Activated naive CD4-positive, alpha-beta T cell treated with anti-CD3 and anti-CD28 coated beads, Interleukin-2, amount 10 ng/mL, durations not matched to agents 7 days and 5 days (primary cell): ENCODE measurements around the gene CES2.
"Not testable (repeated sequence)": the region's sequence is repeated elsewhere in the genome, so short reads cannot be mapped to it uniquely, and the experiment has no call there.

Experiments
- CTCF ChIA-PET: fragments of 350-600 bp; sonication (Branson Sonifier 250); formaldehyde crosslinking; loops from one replicate; lab custom pipeline; 2021; ENCODE audit warnings: antibody characterized with exemption; lab: Charles Lee
- DNase-seq: peaks from one replicate; pipeline ENCODE4 v3.0.0-alpha.2; 2020
- H3K27ac Mint-ChIP-seq: one replicate; pipeline ENCODE4 v1.8.0; 2021; ENCODE audit warnings: mild to moderate bottlenecking, moderate library complexity, mixed read lengths
- H3K27me3 Mint-ChIP-seq: one replicate; pipeline ENCODE4 v1.8.0; 2021; ENCODE audit warnings: mild to moderate bottlenecking, mixed read lengths
- H3K36me3 Mint-ChIP-seq: one replicate; pipeline ENCODE4 v1.8.0; 2021; ENCODE audit warnings: mixed read lengths
- H3K4me1 Mint-ChIP-seq: one replicate; pipeline ENCODE4 v1.8.0; 2021; ENCODE audit warnings: mixed read lengths
- H3K4me3 Mint-ChIP-seq: one replicate; pipeline ENCODE4 v1.8.0; 2021; ENCODE audit warnings: mild to moderate bottlenecking, moderate library complexity, mixed read lengths
- H3K9me3 Mint-ChIP-seq: one replicate; pipeline ENCODE4 v1.8.0; 2021; ENCODE audit warnings: mixed read lengths

Gene CES2

DNA sequence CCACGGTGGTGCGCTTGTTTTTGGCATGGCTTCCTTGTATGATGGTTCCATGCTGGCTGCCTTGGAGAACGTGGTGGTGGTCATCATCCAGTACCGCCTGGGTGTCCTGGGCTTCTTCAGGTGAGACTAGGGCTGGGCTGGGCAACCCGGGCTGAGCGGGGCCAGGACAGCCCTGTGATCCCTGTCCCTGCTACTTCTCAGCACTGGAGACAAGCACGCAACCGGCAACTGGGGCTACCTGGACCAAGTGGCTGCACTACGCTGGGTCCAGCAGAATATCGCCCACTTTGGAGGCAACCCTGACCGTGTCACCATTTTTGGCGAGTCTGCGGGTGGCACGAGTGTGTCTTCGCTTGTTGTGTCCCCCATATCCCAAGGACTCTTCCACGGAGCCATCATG lies 4.9 kb downstream of the CES2 start:
- CTCF ChIA-PET: interaction anchor here (2.7 kb wide), 1 partner anchor 45 kb away, joined by 9 read pairs; no protein-coding TSS in a partner anchor
- H3K9me3 Mint-ChIP-seq: no peaks in the 10 kb centered on the region
- H3K36me3 Mint-ChIP-seq: peaks cover 20% of the 10 kb centered on the region
- no peak overlapping the region for H3K27ac Mint-ChIP-seq
- peaks cover 21% of the 10 kb centered on the region for H3K4me1 Mint-ChIP-seq
- no peaks in the 10 kb centered on the region for H3K27me3 Mint-ChIP-seq
- no peak overlapping the region for H3K4me3 Mint-ChIP-seq
- DNase-seq: no peak

DNA sequence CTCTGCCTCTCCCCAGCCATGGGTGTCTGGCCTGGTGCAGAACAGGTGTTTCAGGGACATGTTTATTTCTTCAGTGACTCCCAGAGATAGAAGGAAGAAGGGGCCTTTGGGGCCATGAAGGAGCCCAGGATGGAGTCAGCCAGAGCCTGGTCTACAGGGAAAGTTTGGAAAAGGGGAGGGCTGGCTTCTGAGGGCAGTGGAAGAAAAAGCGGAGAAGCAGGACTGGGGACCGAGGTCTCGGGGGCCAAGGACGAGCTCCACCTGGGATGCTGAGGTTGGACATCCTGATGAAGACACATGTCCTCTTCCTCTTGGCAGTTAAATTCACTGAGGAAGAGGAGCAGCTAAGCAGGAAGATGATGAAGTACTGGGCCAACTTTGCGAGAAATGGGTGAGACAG lies 7.7 kb downstream of the CES2 start:
- no peaks in the 10 kb centered on the region for H3K9me3 Mint-ChIP-seq
- H3K36me3 Mint-ChIP-seq: peaks cover 13% of the 10 kb centered on the region
- H3K4me3 Mint-ChIP-seq: no peak overlapping the region
- no peak for DNase-seq
- CTCF ChIA-PET: interaction anchor here (1.0 to 2.7 kb wide), 6 partner anchors 14 to 70 kb away, joined by 3 to 9 read pairs (median 4); partner anchors contain the start of gene CES3
- no peak overlapping the region for H3K27ac Mint-ChIP-seq
- H3K4me1 Mint-ChIP-seq: peaks cover 9% of the 10 kb centered on the region
- peaks cover 11% of the 10 kb centered on the region for H3K27me3 Mint-ChIP-seq

DNA sequence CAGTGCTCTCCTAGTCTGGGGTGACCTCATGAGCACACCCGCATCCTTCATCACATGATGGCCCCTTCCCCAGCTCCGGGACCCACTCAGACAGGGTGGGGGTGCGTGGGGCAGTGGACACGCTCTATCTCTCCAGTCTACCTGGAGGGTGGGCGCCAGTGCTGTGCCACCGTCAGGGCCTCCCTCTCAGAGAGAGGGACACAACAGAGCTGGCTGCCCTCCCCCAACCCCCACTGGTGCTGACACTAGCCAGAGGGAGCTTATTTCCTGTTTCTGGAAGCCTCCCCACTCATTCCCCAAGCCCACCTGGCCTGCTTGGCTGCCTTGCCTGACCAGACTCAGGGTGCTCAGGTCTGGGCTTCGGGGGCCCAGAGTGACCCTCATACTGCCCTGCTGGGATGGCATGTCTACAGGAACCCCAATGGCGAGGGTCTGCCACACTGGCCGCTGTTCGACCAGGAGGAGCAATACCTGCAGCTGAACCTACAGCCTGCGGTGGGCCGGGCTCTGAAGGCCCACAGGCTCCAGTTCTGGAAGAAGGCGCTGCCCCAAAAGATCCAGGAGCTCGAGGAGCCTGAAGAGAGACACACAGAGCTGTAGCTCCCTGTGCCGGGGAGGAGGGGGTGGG lies 8.2 kb downstream of the CES2 start:
- Mint-ChIP-seq H3K4me3 (no peak overlapping the region), H3K4me1 (peaks cover 14% of the 10 kb centered on the region), H3K27ac (no peak overlapping the region), H3K9me3 (no peaks in the 10 kb centered on the region), H3K36me3 (peaks cover 13% of the 10 kb centered on the region), H3K27me3 (peaks cover 16% of the 10 kb centered on the region)
- no peak for DNase-seq
- CTCF ChIA-PET: interaction anchor here (0.8 to 1.9 kb wide), 7 partner anchors 15 to 241 kb away, joined by 3 to 4 read pairs (median 4); partner anchors contain the start of gene CES3

DNA sequence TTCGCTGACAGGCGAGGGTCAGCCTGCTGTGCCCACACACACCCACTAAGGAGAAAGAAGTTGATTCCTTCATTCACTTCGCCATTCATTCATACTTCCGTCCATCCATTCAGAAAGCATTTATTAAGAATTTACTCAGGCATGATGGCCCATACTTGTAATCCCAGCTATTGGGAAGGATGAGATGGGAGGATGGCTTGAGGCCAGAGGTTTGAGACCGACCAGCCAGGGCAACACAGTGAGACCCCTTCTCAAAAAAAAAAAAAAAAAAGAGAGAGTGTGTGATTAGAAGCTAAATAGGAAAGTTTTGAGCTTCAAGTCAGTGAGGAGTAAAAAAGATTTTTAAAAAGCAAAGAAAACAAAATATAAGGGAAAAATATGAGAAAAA lies 8.7 kb downstream of the CES2 start:
- H3K4me1 Mint-ChIP-seq: peaks cover 18% of the 10 kb centered on the region
- no peak for DNase-seq
- H3K36me3 Mint-ChIP-seq: peaks cover 13% of the 10 kb centered on the region
- H3K9me3 Mint-ChIP-seq: no peaks in the 10 kb centered on the region
- no peak overlapping the region for H3K27ac Mint-ChIP-seq
- peaks cover 21% of the 10 kb centered on the region for H3K27me3 Mint-ChIP-seq
- CTCF ChIA-PET: interaction anchor here (0.8 to 1.9 kb wide), 5 partner anchors 17 to 241 kb away, joined by 3 to 4 read pairs (median 4); partner anchors contain the start of gene CES3
- H3K4me3 Mint-ChIP-seq: no peak overlapping the region

DNA sequence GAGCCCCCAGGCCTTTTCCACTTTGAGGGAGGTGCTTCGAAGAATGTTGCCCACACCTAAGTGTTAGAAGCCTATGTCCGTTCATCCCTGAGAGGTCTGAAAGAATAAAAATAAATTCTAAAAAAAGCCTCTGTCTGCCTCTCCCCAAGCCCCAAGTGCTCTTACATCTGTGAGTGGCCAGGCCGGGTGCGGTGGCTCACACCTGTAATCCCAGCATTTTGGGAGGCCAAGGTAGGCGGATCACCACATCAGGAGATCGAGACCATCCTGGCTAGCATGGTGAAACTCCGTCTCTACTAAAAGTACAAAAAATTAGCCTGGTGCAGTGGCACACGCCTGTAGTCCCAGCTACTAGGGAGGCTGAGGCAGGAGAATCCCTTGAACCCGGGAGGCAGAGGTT lies 9.7 kb downstream of the CES2 start:
- not testable (repeated sequence) for H3K9me3 Mint-ChIP-seq, H3K36me3 Mint-ChIP-seq, DNase-seq, H3K27ac Mint-ChIP-seq, H3K4me3 Mint-ChIP-seq
- CTCF ChIA-PET: interaction anchor here (1.4 to 1.9 kb wide), 2 partner anchors 16 to 240 kb away, joined by 4 read pairs; partner anchors contain the start of gene CES3
- H3K27me3 Mint-ChIP-seq: peaks cover 31% of the 10 kb centered on the region
- peaks cover 18% of the 10 kb centered on the region for H3K4me1 Mint-ChIP-seq

DNA sequence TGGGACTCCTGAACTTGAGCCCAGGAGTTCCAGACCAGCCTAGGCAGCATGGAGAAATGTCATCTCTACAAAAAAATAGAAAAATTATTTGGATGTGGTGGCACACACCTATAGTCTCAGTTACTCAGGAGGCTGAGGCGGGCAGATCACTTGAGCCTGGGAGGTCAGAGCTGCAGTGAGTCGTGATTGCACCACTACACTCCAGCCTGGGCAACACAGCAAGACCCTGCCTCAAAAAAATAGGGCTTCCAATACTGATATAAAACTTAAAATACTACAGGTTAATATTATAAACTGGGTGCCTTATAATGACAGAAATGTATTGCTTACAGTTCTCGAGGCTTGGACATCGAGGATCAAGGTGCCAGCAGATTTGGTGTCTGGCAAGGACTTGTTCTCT lies 10.6 kb downstream of the CES2 start:
- CTCF ChIA-PET: interaction anchor here (0.7 kb wide), 1 partner anchor 17 kb away, joined by 3 read pairs; no protein-coding TSS in a partner anchor
- Mint-ChIP-seq H3K9me3 (no peaks in the 10 kb centered on the region), H3K27me3 (peaks cover 40% of the 10 kb centered on the region), H3K4me3 (no peak overlapping the region), H3K27ac (no peak overlapping the region), H3K36me3 (peaks cover 8% of the 10 kb centered on the region), H3K4me1 (peaks cover 20% of the 10 kb centered on the region)
- DNase-seq: no peak

DNA sequence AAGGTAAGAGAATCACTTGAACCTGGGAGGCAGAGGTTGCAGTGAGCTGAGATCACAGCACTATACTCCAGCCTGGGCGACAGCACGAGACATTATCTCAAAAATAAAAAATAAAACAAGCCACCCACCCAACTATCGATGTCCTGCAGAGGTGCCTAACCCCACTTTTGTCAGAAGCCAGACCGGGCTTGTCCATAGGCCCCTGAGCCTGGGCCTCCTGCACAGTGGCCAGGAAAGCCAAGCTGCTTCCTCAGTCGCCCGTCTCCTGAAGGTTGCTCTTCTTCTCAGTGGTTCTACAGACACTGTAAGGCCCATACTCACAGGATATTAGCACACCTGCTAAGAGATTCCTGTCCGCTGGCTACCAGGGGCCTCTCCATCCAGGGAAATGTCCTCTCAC lies 11.2 kb downstream of the CES2 start:
- Mint-ChIP-seq H3K27ac (peak overlapping the region; percentile 49), H3K36me3 (peaks cover 5% of the 10 kb centered on the region), H3K27me3 (peaks cover 46% of the 10 kb centered on the region), H3K4me1 (peaks cover 20% of the 10 kb centered on the region), H3K4me3 (no peak overlapping the region), H3K9me3 (peaks cover 5% of the 10 kb centered on the region)
- DNase-seq: no peak
- CTCF ChIA-PET: interaction anchor here (0.7 to 1.6 kb wide), 2 partner anchors 18 to 49 kb away, joined by 3 to 5 read pairs; no protein-coding TSS in a partner anchor

DNA sequence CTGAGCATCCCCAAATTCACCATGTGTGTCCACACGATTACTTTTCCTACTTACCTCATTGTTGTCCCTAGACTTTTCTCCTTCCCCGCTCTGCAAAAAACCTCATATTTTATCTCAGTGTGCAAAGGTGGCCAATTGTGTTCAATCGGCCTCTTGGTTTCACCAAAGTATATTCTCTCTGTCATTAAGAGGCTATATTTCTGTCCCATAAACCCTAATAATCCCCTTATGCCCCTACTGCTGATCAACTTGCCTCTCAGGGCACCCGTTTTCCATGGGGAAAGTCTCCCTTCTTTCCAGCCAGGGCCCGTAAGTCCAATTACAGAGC lies 11.6 kb downstream of the CES2 start:
- Mint-ChIP-seq H3K4me1 (peaks cover 20% of the 10 kb centered on the region), H3K9me3 (peaks cover 8% of the 10 kb centered on the region), H3K36me3 (peaks cover 5% of the 10 kb centered on the region), H3K27ac (no peak overlapping the region), H3K27me3 (peaks cover 48% of the 10 kb centered on the region), H3K4me3 (peak overlapping the region; percentile 79)
- CTCF ChIA-PET: interaction anchor here (0.6 to 1.6 kb wide), 9 partner anchors 10 to 208 kb away, joined by 3 to 6 read pairs (median 3); partner anchors contain the start of genes B3GNT9, CES3 and PHAF1
- DNase-seq: no peak

DNA sequence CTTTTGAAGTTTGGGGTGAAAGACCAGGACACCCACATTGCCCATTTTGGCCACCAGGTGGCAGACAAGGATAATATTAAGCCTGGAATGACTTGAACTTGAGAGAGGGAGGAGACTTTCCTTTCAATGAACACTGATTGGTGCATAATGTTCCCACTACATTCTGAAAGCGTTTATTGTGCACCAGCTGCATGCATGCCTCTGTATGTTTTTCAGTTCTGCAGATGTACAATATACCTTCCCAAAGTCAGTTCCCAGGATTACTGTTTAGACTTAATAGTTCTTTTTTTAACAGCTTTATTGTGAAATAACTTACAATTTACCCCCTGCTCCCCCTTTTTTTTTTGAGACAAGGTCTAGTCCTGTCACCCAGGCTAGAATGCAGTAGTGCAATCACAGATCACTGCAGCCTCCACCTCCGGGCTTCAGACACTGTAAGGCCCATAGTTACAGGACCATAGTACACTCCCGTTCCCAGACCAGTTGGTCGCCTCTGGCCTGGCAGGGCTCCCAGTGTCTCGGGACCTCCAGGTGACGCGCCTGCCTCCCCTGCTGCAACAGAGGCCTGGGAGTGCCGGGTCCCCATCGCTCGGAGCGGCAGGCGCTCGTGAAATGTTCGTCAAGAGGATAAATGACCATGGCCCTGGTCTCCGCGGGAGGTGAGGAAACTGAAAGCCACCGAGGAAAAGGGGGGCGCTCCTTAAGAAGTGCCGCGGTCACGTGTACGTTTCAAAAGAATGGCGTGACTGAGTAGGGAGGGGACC lies 12.2 kb downstream of the CES2 start:
- DNase-seq: peak; percentile 92
- CTCF ChIA-PET: interaction anchor here (0.6 to 1.6 kb wide), 10 partner anchors 9 to 261 kb away, joined by 3 to 6 read pairs (median 3); partner anchors contain the start of genes B3GNT9, CES3 and PHAF1
- H3K4me1 Mint-ChIP-seq: peaks cover 20% of the 10 kb centered on the region
- H3K27me3 Mint-ChIP-seq: peaks cover 54% of the 10 kb centered on the region
- H3K27ac Mint-ChIP-seq: no peak overlapping the region
- H3K4me3 Mint-ChIP-seq: peak overlapping the region; percentile 79
- H3K9me3 Mint-ChIP-seq: peaks cover 8% of the 10 kb centered on the region
- H3K36me3 Mint-ChIP-seq: peaks cover 5% of the 10 kb centered on the region

DNA sequence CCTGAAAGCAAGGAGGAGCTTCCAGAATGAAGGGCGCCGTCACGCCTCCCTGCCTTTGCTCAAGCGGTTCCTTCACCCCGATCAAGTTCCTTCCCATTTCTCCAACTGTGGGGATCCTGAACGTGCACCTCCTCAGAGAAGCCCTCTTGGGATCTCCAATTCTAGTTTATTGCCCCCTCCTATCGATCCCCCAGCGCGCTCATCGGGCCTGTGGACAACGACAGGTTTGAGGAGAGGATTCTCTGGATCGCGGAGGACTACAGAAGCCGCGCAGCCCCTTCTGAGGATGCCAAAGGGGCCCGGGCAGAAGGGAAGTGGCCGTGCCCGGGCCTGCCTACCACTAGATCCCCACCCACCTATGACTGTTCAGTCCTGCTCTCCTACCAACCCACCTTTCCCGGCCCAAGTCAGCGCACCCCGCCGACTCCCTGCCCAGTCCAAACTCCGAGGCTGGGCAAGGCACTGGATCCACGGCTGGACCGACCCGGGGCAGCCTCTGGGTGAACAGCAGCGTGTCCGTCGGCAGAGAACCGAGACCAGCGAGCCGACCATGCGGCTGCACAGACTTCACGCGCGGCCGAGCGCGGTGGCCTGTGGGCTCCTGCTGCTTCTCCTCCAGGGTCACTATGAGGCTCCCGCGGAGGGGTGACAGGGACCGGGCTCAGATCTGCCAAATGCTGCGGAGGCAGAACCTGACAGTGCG lies 13.0 kb downstream of the CES2 start:
- CTCF ChIA-PET: interaction anchor here (1.0 to 3.0 kb wide), 4 partner anchors 8 to 44 kb away, joined by 3 to 10 read pairs (median 4); partner anchors contain the start of gene CES3
- peak; percentile 32 for DNase-seq
- Mint-ChIP-seq H3K9me3 (peaks cover 8% of the 10 kb centered on the region), H3K36me3 (no peaks in the 10 kb centered on the region), H3K4me1 (peaks cover 20% of the 10 kb centered on the region), H3K4me3 (peak overlapping the region; percentile 79), H3K27ac (no peak overlapping the region), H3K27me3 (peaks cover 60% of the 10 kb centered on the region)

DNA sequence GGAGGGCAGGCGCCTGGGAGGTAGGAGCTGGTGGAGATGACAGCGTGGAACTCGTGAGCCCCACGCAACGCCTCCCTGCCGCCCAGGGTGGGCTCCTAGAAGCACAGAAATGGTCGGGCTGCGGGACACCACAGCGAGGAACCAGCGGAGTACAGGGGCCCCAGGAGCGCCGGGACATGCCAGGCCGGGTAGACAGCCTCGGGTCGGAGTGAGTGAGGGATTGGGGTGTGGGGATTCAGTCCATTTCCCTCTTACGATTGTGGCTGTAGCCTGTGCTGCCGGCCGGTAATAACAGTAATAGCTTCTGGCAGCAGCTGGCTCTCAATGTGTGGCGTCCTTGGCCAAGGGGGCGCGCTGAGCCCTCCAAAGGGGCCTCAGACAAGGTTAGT lies 13.5 kb downstream of the CES2 start:
- Mint-ChIP-seq H3K4me3 (peak overlapping the region; percentile 79), H3K27me3 (peaks cover 65% of the 10 kb centered on the region), H3K36me3 (no peaks in the 10 kb centered on the region), H3K27ac (no peak overlapping the region), H3K4me1 (peaks cover 21% of the 10 kb centered on the region), H3K9me3 (peaks cover 8% of the 10 kb centered on the region)
- CTCF ChIA-PET: interaction anchor here (3.0 kb wide), 1 partner anchor 12 kb away, joined by 10 read pairs; the partner anchor contains the start of gene CES3
- no peak for DNase-seq

DNA sequence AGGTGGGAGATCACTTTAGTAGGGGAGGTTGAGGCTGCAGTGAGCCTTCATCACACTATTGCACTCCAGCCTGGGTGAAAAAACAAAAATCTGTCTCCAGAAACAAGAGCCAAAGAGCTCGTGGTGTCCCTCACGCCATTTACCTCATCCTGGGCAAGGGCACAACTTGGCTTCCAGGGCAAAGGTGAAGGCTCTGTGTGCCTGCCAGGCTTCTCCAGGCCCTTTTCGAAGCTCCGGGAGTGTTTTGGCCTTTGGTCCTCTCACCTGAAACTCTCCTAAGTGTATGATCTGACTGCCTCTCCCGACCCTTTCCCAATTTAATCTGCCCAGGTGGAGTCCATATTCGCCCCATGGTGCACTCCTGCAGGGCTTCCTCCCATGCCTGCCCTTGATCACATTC lies 14.2 kb downstream of the CES2 start:
- CTCF ChIA-PET: interaction anchor here (3.0 kb wide), 1 partner anchor 11 kb away, joined by 10 read pairs; the partner anchor contains the start of gene CES3
- H3K27me3 Mint-ChIP-seq: peaks cover 69% of the 10 kb centered on the region
- DNase-seq: no peak
- H3K9me3 Mint-ChIP-seq: peaks cover 8% of the 10 kb centered on the region
- H3K36me3 Mint-ChIP-seq: no peaks in the 10 kb centered on the region
- peaks cover 24% of the 10 kb centered on the region for H3K4me1 Mint-ChIP-seq
- H3K4me3 Mint-ChIP-seq: no peak overlapping the region
- no peak overlapping the region for H3K27ac Mint-ChIP-seq

DNA sequence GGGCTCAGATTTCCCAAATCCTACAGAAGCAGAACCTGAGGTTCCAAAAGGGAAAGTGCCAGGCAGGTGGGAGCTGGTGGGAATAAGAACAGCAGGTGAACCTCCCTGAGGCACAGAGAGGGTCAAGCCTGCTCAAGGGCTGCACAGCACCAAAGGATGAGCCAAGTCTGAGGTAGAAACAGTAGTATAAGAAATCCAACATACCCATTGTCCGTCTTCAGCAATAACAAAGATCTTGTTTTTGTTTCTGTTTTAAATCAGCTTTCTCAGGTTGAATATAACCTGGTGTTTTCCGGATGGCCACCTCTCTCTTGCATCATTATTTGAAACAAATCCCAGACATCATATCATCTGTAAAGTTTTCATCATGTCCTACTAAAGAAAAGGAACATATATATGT lies 15.1 kb downstream of the CES2 start:
- CTCF ChIA-PET: interaction anchor here (0.6 to 3.0 kb wide), 4 partner anchors 10 to 527 kb away, joined by 3 to 10 read pairs (median 6); partner anchors contain the start of gene CES3
- Mint-ChIP-seq H3K9me3 (peaks cover 8% of the 10 kb centered on the region), H3K27me3 (peaks cover 69% of the 10 kb centered on the region), H3K27ac (no peak overlapping the region), H3K36me3 (no peaks in the 10 kb centered on the region), H3K4me3 (no peak overlapping the region), H3K4me1 (peaks cover 24% of the 10 kb centered on the region)
- no peak for DNase-seq
